ENCODE data around the gene ERP27.

GRCh38 chr12:14988035-14988434 lies 49.7 kb upstream of the ERP27 start:
- TF ChIP-seq CTCF (IDR thresholded peaks at IDR 0.05) (no peak), POLR2AphosphoS5 (IDR thresholded peaks at IDR 0.05) (no peak)
